IPS-11a (cell line): ENCODE results near the gene BCKDK.
A peak's percentile ranks its signal among the peaks of the same experiment; 100 is the strongest.

Experiments used
- H3K4me3 ChIP-seq: one replicate; pipeline ENCODE4 v1.5.1; 2013; ENCODE audit warnings: low read depth, low read length, control low read depth

Gene BCKDK

GRCh38 chr16:31080035-31080629, 28.1 kb upstream of the BCKDK start:
- H3K4me3 ChIP-seq, result no peak overlapping the region

- no peak overlapping the region for H3K4me3 ChIP-seq
These were observed 27.3 kb upstream of the BCKDK start for GRCh38 chr16:31080756-31081419.

- H3K4me3 ChIP-seq, result no peak overlapping the region
These were observed 26.5 kb upstream of the BCKDK start for GRCh38 chr16:31081428-31082351.

GRCh38 chr16:31082368-31083045, 25.7 kb upstream of the BCKDK start:
- H3K4me3 ChIP-seq, result no peak overlapping the region

GRCh38 chr16:31083081-31083480, 25.1 kb upstream of the BCKDK start:
- H3K4me3 ChIP-seq, result no peak overlapping the region

- H3K4me3 ChIP-seq, result no peak overlapping the region
These were observed 24.6 kb upstream of the BCKDK start for GRCh38 chr16:31083556-31083955.

- H3K4me3 ChIP-seq, result no peak overlapping the region
These were observed 24.2 kb upstream of the BCKDK start for GRCh38 chr16:31083981-31084380.

GRCh38 chr16:31084584-31085302, 23.4 kb upstream of the BCKDK start:
- H3K4me3 ChIP-seq, result no peak overlapping the region

- no peak overlapping the region for H3K4me3 ChIP-seq
These were observed 22.8 kb upstream of the BCKDK start for GRCh38 chr16:31085411-31085810.

GRCh38 chr16:31085873-31086628, 22.1 kb upstream of the BCKDK start:
- H3K4me3 ChIP-seq, result no peak overlapping the region

GRCh38 chr16:31086629-31086906, 21.6 kb upstream of the BCKDK start:
- H3K4me3 ChIP-seq, result no peak overlapping the region

GRCh38 chr16:31087481-31087880, 20.7 kb upstream of the BCKDK start:
- H3K4me3 ChIP-seq, result no peak overlapping the region

GRCh38 chr16:31087971-31088370, 20.2 kb upstream of the BCKDK start:
- no peak overlapping the region for H3K4me3 ChIP-seq

- H3K4me3 ChIP-seq, result no peak within 1 kb of the TSS
These were observed 19.6 kb upstream of the BCKDK start, which contains the start of gene PRSS53 for GRCh38 chr16:31088459-31089183. Gene PRSS53, minus strand, starts transcription at chr16:31088943. Its CDS starts 134 bp downstream, at chr16:31088809.

GRCh38 chr16:31089199-31089598, 19.0 kb upstream of the BCKDK start:
- no peak overlapping the region for H3K4me3 ChIP-seq

- H3K4me3 ChIP-seq, result no peak overlapping the region
These were observed 17.6 kb upstream of the BCKDK start for GRCh38 chr16:31090540-31090939.

- H3K4me3 ChIP-seq, result no peak overlapping the region
These were observed 15.9 kb upstream of the BCKDK start for GRCh38 chr16:31092330-31092729.

- H3K4me3 ChIP-seq, result no peak overlapping the region
These were observed 15.0 kb upstream of the BCKDK start for GRCh38 chr16:31093132-31093703.

GRCh38 chr16:31094088-31094423, 14.1 kb upstream of the BCKDK start:
- peak overlapping the region; percentile 89 for H3K4me3 ChIP-seq
